RKO (cell line): ENCODE measurements around the gene GNLY.

Experiments
- DNase-seq: peaks from one replicate; pipeline ENCODE4 v3.0.0-alpha.2; 2016; ENCODE audit warnings: low spot score

Gene GNLY

DNA sequence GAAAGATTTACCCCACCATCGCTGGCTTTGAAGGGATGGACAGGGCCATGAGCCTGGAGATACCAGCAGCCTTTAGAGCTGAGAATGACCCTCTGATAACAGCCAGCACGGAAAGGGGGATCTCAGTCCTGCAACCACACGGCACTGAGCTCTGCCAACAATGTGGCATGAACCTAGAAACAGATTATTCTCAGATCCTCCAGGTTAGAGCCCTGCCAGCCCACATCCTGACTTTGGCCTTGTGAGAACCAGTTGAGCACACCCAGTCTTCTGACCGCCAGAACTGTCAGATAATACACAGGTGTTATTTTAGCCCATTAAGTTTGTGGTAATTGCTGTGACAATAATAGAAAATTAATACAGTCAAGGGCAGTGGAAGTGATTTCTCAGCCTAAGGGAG, 9.4 kb upstream of the GNLY start:
- DNase-seq, result no peak

DNA sequence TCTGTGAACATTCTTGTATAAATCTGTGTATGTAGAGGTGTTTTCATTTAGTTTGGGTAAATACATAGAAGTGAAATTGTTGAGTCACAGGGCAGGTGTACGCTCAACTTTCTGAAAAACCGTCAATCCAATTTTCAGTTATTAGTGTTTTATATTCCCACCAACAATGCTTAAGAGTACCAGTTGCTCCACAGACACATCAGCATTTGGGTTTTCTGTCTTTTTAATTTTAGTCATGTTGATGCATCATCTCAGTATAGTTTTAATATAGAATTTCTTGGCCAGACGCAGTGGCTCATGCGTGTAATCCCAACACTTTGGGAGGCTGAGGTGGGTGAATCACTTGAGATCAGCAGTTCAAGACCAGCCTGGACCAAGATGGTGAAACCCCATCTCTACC, 3.2 kb upstream of the GNLY start:
- no peak for DNase-seq

DNA sequence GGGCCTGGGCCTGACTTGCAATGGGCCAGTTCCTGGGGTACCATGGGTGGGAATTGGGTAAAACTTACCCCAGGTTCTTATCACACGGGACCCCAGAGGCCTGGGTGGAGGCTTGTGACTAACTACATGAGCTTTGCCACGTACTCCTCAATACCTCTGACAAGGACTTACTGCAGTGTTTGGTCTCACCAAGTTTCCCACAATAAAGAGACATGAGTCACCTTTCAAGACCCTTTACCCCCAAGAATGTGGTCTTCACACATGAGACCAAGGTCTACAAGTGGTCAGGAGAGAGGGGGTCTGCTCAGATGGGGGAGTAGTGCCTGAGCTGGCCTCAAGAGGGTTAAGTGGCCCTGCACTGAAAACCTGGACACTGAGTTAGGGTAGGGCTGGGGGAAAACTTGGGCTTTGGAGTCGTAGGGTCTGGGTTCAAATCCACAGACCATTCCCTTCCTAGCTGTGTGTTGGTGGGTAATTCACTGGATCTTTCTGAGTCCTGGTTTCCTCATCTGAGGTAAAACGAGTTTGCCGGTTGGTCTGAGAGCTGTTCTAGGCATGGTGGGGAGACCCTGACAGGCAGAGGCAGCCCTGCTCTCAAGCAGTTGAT, 2.0 kb upstream of the GNLY start:
- no peak for DNase-seq

DNA sequence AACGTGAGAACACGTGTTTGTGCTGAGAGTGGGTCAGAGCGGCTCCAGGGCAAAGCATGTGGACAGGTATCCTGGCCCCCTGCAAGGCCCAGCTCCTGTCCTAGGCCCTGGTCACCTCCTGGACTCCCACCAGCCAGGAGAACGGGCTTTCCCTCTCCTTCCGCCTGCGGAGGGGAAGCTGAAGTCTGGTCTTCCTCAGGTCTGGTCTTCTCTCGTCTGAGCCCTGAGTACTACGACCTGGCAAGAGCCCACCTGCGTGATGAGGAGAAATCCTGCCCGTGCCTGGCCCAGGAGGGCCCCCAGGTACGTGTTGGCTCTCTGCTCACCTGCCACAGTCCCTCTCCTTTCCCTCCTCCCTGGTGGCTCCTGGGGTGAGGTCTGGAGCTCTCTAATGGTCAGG, 963 bp downstream of the GNLY start:
- DNase-seq, result no peak

DNA sequence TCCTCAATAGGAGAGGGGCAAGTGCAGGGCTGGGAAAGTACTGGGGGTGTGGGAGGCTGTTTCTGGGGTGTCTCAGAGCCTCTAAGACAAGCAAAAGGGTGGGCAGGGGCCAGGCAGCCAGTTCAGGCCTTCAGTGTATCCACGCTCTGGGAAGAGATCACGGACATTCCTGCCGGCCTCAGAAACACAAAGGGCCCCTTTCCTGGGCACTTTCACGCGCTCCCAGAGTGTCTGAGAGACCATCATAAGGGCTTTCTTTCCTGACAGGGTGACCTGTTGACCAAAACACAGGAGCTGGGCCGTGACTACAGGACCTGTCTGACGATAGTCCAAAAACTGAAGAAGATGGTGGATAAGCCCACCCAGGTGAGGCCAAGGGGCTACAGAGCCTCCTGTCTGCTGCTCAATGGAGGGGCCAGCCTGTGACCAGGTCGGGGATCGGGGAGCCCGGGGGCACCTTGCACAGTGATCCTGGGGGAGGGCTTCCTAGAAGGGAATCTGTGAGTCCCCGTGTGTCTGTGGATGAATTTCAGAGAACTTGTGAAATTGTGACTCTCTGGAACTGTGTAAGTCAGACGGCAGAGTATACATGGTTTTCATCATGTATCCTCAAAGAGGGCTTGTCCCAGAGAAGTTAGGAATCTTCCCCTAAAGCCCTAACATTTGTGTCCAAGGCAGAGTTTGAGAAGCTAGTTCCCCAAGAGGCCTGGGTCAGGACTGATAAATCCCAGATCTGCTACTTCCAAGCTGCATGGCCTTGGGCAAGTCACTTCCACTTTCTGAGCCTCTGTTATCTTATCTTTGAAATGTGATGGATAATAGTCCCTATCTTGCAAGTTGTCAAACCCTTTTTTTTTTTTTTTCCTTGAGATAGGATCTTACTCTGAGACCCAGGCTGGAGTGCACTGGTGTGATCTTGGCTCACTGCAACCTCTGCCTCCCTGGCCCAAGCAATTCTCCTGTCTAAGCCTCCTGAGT, 1.8 kb downstream of the GNLY start:
- DNase-seq, result no peak

DNA sequence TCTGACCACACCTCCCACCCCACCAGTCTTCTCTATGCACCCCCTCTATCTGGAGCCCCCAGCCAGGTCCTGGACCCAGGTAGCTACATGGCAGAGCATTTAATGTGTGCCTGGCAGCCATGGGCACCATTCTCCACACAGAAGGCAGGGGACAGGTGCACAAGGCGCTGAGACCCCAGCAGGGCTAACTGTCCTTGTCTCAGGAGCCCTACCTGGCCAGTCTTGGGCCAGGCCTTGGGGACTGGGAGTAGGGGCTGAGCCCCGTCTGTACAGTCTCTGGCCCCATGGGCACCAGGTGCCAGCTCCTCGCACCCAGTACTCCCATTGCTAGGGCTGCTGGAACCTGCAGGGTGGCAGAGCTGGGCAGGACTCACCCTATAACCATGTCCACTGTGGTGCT, 2.9 kb downstream of the GNLY start:
- DNase-seq, result no peak

DNA sequence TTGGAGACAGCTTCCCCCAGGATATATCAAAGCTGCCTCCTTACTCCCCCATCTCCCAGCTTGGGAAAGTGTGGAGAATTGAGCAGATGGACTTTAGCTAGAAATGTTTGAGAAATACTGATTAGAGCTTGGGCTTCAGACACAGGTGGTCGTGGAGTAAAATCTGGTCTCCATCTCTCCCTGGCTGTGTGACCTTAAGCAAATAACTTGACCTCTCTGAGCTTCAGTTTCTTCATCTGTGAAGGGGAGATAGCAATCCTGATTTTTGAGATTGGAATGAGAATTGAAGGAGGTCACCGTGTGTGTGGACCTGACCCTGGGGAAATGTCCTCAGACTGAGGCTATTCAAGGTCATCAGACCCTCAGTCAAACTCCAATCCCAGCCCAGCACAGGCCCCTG, 3.6 kb downstream of the GNLY start:
- DNase-seq, result no peak

DNA sequence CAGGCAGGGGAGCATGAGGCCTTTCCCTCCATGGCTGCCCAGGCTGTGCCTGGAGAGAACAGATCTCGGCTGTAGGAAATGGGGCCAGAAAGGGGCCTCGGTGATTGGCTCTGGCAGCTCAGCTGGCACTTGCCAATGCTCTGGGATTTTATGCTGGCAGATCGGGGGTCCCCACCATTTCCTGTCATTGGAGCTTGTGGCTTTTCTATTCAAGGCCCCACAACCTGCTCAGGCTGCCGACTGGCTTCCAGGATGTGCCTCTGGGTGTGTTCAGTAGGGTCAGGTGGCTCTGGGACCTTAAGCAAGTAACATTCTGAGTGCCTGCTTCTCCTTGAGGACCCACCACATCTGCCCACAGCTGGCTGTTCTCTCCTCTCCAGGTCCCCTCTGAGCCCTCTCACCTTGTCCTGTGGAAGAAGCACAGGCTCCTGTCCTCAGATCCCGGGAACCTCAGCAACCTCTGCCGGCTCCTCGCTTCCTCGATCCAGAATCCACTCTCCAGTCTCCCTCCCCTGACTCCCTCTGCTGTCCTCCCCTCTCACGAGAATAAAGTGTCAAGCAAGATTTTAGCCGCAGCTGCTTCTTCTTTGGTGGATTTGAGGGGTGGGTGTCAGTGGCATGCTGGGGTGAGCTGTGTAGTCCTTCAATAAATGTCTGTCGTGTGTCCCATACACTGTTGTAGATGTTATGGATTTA, 4.2 kb downstream of the GNLY start:
- no peak for DNase-seq

DNA sequence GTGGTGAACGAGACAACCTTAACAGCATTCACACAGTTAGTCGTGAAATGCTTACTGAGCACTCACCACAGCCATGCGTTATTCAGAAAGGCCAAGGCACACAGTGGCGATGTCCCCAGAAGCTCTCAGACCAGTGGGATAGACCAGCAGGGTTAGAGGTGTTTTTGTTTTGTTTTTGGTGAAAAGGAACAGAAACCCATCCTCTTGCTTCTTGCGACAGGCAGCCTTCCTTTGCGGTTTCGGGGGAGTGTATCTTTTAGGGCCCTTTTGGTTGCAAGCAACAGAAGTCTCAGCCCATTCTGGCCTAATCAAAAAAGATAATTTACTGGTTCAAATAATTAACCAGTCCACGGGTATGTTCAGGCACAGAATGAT, 4.7 kb downstream of the GNLY start:
- no peak for DNase-seq

DNA sequence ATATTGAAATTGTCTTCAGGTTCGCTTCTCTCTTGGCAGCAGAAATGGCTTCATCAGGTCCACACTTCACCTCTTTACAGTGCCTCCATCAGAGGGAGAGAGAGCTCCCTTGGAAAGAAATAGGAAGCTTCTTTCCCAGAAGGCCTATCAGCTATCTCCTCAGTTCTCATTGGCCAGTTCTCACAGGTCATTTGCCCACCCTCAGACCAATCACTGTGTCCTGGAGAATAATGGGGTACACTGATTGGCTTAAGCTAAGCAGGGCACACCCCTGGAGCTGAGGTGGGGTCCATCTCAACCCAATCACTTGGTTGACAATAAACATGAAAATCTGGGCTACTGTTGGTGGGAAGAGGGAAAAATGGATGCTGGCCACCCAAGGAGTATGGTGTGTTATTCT, 5.2 kb downstream of the GNLY start:
- DNase-seq, result no peak

DNA sequence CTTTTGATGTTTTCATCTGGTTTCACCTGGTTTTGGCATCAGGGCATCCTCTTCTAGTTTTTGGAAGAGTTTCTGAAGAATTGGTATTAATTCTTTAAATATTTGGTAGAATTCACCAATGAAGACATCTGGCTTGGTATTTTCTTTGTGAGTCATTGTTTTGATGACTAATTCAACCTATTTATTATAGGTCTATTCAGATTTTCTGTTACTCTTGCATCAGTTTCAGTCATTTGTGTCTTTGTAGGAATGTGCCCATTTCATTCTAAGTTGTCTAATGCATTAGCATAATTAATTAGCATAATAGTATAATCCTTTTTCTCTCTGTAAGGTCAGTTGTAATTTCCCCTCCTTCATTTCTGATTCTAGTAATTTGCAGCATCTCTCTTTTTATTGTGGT, 8.0 kb downstream of the GNLY start:
- DNase-seq, result peak; percentile 70

DNA sequence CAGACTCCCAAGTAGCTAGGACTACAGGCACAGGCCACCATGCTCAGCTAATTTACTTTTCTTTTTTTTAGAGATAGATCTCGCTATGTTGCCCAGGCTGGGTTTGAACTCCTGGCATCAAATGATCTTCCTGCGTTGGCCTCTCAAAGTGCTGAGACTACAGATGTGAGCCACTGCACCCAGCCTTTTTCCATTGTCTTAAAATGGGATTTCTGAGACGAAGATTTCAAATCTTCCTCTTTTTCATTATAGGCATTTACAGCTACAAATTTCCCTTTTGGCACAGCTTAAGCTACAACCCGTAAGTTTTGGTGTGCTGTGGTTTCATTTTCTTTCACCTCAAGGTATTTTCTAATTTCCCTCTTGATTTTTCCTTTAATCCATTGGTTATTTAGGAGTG, 8.6 kb downstream of the GNLY start:
- no peak for DNase-seq

DNA sequence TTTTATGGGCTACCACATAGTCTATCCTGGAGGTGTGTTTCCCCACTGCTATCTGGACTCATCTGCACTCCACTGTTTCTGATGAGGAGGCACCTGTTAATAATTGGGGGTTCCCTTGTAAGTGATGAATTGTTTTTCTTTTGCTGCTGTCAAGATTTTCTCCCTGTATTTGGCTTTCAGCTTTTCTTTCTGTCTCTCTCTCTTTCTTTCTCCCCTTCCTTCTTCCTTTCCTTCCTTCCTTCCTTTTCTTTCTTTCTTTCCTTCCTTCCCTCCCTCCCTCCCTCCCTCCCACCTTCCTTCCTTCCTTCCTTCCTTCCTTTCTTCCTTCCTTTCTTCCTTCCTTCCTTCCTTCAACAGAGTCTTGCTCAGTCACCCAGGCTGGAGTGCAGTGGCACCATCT, 9.2 kb downstream of the GNLY start:
- DNase-seq, result no peak

DNA sequence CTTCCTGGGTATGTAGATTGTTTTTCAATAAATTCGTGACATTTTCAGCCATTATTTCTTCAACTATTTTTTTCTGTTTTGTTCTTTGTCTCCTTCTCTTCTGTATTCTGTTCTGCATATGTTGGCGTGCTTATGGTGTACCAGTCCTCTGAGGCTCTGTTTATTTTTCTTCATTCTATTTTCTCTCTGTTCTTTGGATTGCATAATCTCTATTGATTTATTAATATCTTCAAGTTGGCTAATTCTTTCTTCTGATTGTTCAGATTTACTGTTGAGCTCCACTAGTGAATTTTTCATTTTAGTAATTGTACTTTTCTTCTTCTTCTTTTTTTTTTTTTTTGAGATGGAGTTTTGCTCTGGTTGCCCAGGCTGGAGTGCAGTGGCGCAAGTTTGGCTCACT, 9.9 kb downstream of the GNLY start:
- no peak for DNase-seq

DNA sequence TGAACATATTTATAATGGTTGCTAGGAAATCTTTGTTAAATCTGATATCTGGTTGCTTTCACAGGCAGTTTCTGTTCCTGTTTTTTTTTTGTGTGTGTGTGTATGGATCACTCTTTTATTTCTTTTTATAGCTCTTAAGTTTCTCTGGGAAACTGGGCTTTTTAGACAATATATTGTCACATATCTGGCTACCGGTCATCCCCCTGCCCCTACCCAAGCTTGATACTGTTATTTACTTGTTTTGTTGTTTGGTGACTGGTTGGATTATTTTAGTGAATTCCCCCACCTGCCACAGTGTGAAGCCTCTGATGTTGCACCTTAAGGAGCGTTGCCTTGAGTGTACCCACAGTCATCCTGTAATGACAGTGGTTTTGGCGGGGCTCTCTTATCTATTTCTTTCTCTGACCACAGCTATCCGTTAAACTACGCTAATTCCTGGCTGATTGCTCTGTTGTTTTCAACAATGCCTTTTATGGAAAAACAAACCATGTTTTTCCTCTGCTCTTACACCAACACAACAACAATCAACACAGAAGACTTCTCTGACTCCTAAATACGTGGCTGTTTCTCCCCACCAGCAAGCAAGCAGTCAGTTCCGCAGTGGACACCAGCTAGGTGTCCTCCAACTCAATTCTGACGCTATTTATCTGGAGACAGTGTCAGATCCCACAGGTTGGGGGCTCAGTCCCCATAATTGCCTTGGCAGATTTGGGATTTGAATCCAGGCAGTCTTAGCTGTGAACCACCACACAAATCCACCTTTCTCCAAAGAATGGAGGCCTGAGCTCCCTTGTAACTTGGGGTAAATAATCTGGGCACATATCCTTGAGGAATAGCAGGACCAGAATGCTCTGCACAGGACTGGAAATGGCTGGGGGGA, 10.9 kb downstream of the GNLY start:
- no peak for DNase-seq

DNA sequence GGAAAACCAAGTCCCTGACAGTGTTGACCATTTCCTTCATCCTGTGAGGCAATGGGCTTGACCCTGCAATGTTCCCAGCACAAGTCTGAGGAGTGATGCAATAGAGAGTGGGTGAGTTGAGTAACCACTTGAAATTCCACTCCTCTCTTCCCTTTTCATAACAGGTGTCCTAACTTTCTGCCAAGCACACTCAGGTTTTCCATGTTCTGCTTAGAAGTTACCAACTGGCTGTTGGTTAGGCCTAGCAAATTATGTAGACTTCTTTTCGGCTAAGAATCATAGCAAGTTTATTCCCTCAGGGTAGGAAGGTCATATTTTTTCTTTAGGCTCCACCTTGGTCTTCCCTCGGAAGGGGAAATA, 11.5 kb downstream of the GNLY start:
- DNase-seq, result peak; percentile 16

DNA sequence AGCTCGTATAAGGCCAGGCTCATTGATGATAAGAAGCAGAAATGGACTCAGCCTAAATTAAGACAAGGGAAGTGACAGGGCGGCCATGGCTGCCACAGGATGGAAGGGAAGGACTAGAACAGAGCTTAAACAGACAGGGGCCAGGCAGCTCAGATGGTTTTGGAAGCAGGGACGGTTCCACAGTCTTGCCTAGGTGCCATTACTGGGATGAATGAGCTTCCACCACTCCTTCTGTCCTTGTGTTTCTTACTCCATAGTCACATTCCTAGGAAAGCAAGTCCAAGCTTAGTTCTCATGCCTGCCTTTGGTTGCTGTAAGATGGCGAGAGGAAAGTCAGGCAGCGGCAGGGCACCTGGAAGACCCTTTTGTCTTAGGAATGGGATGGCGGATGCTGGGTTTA, 11.9 kb downstream of the GNLY start:
- DNase-seq, result no peak

DNA sequence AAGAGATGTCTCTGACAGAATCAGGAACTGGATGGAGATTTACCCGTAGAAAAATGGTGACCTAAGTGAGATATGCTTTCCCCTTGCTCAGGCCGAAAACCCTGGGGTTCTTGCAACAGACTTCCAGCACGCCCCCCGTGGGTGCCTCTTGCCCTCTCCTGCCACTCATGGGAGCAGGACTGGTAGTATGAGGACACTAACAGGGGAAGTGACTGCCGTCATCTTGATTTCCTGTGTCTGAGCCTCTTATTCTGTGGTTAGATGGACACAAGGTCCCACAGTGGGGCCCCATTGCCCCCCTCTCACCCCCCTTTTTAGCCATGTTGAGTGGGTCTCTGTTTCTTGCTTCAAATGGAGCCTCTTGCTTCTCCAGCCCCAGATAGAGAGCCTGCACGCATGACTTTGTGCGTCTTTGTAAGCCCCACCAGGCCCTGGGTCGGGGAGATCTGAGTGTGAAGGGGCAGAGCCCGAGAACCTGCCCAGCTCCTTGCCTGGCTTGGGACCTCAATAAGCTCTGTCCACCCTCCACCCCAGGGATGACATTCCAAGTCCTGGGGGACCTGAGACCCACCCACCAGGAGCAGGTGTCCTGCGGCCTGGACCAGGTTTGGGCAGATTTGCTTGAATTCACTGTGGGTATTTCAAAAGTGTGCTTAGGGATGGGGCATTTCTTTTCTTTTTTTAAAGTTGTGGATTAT, 12.6 kb downstream of the GNLY start:
- DNase-seq, result no peak

DNA sequence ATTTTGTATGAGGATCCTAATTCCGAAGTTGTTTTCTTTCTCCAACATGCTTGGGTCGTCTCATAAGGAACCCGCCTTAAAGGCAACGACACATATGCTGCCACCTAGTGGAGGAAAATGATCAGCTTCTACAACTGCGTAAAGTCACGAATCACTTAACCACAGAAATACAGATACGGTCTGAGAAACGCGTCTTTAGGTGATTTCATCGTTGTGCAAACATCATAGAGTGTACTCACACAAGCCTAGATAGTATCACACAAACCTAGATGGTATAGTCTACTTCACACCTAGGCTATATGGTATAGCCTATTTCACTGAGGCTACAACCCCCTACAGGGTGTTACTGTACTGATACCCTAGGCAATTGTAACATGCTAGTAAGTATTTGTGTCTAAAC, 13.1 kb downstream of the GNLY start:
- DNase-seq, result peak; percentile 83

DNA sequence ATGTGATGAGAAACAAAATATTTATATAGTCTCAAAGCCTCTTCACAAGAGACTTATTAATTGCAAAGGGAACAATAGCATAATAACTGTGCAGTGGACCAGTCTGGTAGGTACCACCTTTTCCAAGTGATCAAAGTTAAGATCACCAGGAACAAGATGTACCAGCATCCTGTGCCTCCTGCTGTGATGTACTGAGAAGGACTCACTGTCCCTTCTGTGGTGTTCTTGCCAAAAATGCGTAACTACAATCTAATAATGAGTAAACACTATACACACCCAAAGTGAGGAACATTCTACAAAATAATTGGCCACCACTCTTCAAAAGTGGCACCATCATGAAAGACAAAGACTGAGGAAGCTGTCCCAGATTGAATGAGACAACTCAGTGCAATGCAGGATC, 14.5 kb downstream of the GNLY start:
- DNase-seq, result no peak

DNA sequence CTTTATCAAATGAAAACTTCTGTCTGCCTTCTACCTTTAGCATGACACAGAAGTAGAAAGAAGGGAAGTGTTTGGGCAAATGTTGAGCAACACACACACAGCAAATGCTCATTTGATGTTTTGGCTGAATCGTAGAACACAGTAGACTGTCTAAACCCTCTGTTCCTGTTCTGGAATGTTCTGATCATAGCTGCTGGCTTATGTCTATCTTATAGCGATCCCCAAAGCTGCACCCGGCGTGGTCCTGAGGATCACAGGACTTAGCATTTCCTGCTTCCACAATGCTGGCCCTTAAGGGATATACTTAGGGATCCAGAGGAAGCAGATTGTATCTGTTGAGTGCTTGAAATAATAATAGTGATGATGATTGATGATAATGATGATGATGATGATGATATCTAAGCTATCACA, 15.2 kb downstream of the GNLY start:
- no peak for DNase-seq
